HepG2 (cell line): ENCODE data around the gene NET1. TPM values are rescaled to one million over a fixed set of nuclear protein-coding genes. Genes with fewer than 3 reads are reported as not detected.
A peak's percentile ranks its signal among the peaks of the same experiment; 100 is the strongest.

Experiments used
- AHR ChIP-seq: IDR thresholded peaks from 2 replicates; pipeline ENCODE4 v1.6.1; 2018; ENCODE audit warnings: missing genetic modification reagents, missing compliant biosample characterization
- ARHGAP35 ChIP-seq: sonication (generic); formaldehyde crosslinking; IDR thresholded peaks from 2 replicates; pipeline ENCODE4 v1.9.0; 2022; ENCODE audit warnings: mild to moderate bottlenecking, inconsistent platforms, moderate library complexity, missing genetic modification reagents, borderline replicate concordance
- BORCS8-MEF2B ChIP-seq: sonication (generic); formaldehyde crosslinking; IDR thresholded peaks from 2 replicates; pipeline ENCODE4 v1.8.0; 2022; ENCODE audit warnings: mild to moderate bottlenecking, missing genetic modification reagents
- EEA1 ChIP-seq: sonication (generic); formaldehyde crosslinking; IDR thresholded peaks from 2 replicates; pipeline ENCODE4 v1.5.1; 2020; ENCODE audit warnings: mild to moderate bottlenecking, missing genetic modification reagents, borderline replicate concordance
- FOXM1 ChIP-seq: sonication (generic); formaldehyde crosslinking; IDR thresholded peaks from 2 replicates; pipeline ENCODE4 v1.5.0; 2020; ENCODE audit warnings: missing genetic modification reagents
- HOXA7 ChIP-seq: sonication (generic); formaldehyde crosslinking; IDR thresholded peaks from 2 replicates; pipeline ENCODE4 v1.8.1; 2022; ENCODE audit warnings: mild to moderate bottlenecking, missing genetic modification reagents, moderate library complexity
- IRF1 ChIP-seq: sonication (generic); formaldehyde crosslinking; IDR thresholded peaks from 2 replicates; pipeline ENCODE4 v1.4.0; 2020; ENCODE audit warnings: low read depth, mild to moderate bottlenecking, missing genetic modification reagents
- IRF2 ChIP-seq: IDR thresholded peaks from 2 replicates; pipeline ENCODE4 v1.6.1; 2018; ENCODE audit warnings: missing genetic modification reagents, missing compliant biosample characterization
- KAT2B ChIP-seq: fragments of 150-350 bp; IDR thresholded peaks from 2 replicates; pipeline ENCODE4 v1.6.1; 2014; ENCODE audit warnings: low read depth, low read length, borderline replicate concordance
- KAT8 ChIP-seq: IDR thresholded peaks from 2 replicates; pipeline ENCODE4 v1.6.1; 2016; ENCODE audit warnings: missing genetic modification reagents, missing compliant biosample characterization
- MED8 ChIP-seq: sonication (generic); formaldehyde crosslinking; IDR thresholded peaks from 2 replicates; pipeline ENCODE4 v1.8.1; 2023; ENCODE audit warnings: mild to moderate bottlenecking, missing genetic modification reagents; ENCODE audit not compliant: insufficient replicate concordance
- MTA1 ChIP-seq: sonication (generic); formaldehyde crosslinking; IDR thresholded peaks from 2 replicates; pipeline ENCODE4 v1.4.0; 2020; ENCODE audit warnings: missing genetic modification reagents, mild to moderate bottlenecking, borderline replicate concordance
- MTF2 ChIP-seq: sonication (generic); formaldehyde crosslinking; IDR thresholded peaks from 2 replicates; pipeline ENCODE4 v1.5.0; 2020; ENCODE audit warnings: missing genetic modification reagents, borderline replicate concordance
- NCOR1 ChIP-seq: fragments of 200-600 bp; sonication (generic); IDR thresholded peaks from 2 replicates; pipeline ENCODE4 v1.7.0; 2017; ENCODE audit warnings: antibody characterized with exemption, low read length, borderline replicate concordance
- NKX3-1 ChIP-seq: sonication (generic); formaldehyde crosslinking; IDR thresholded peaks from 2 replicates; pipeline ENCODE4 v1.5.0; 2020; ENCODE audit warnings: missing genetic modification reagents
- REXO4 ChIP-seq: sonication (generic); formaldehyde crosslinking; IDR thresholded peaks from 2 replicates; pipeline ENCODE4 v1.8.0; 2022; ENCODE audit warnings: missing genetic modification reagents, mild to moderate bottlenecking, borderline replicate concordance
- RFXAP ChIP-seq: sonication (generic); formaldehyde crosslinking; IDR thresholded peaks from 2 replicates; pipeline ENCODE4 v1.4.0; 2020; ENCODE audit warnings: missing genetic modification reagents, borderline replicate concordance
- SIX4 ChIP-seq: sonication (generic); formaldehyde crosslinking; IDR thresholded peaks from 2 replicates; pipeline ENCODE4 v1.4.0; 2020; ENCODE audit warnings: missing genetic modification reagents
- SP140L ChIP-seq: sonication (generic); formaldehyde crosslinking; IDR thresholded peaks from 2 replicates; pipeline ENCODE4 v1.4.0; 2020; ENCODE audit warnings: missing genetic modification reagents, borderline replicate concordance
- SP4 ChIP-seq: sonication (generic); formaldehyde crosslinking; IDR thresholded peaks from 2 replicates; pipeline ENCODE4 v1.8.1; 2023; ENCODE audit warnings: mild to moderate bottlenecking, missing genetic modification reagents
- TSC22D2 ChIP-seq: sonication (generic); formaldehyde crosslinking; IDR thresholded peaks from 2 replicates; pipeline ENCODE4 v1.5.1; 2020; ENCODE audit warnings: missing genetic modification reagents, mild to moderate bottlenecking, borderline replicate concordance
- YEATS4 ChIP-seq: sonication (generic); formaldehyde crosslinking; IDR thresholded peaks from 2 replicates; pipeline ENCODE4 v1.4.0; 2020; ENCODE audit warnings: missing genetic modification reagents, borderline replicate concordance
- ZC3H4 ChIP-seq: sonication (generic); formaldehyde crosslinking; IDR thresholded peaks from 2 replicates; pipeline ENCODE4 v1.4.0; 2020; ENCODE audit warnings: missing genetic modification reagents, borderline replicate concordance
- ZNF234 ChIP-seq: sonication (generic); formaldehyde crosslinking; conservative IDR thresholded peaks from 2 replicates; pipeline ENCODE4 v1.5.1; 2020; ENCODE audit warnings: mild to moderate bottlenecking, missing genetic modification reagents
- ZNF331 ChIP-seq: sonication (generic); formaldehyde crosslinking; IDR thresholded peaks from 2 replicates; pipeline ENCODE4 v1.4.0; 2020; ENCODE audit warnings: missing genetic modification reagents
- ZNF335 ChIP-seq: sonication (generic); formaldehyde crosslinking; IDR thresholded peaks from 2 replicates; pipeline ENCODE4 v1.4.0; 2020; ENCODE audit warnings: missing genetic modification reagents
- ZNF33B ChIP-seq: sonication (generic); formaldehyde crosslinking; IDR thresholded peaks from 2 replicates; pipeline ENCODE4 v1.5.1; 2020; ENCODE audit warnings: mild to moderate bottlenecking, missing genetic modification reagents
- ZNF431 ChIP-seq: sonication (generic); formaldehyde crosslinking; IDR thresholded peaks from 2 replicates; pipeline ENCODE4 v1.9.0; 2022; ENCODE audit warnings: missing genetic modification reagents, low read depth, mild to moderate bottlenecking, borderline replicate concordance
- ZNF543 ChIP-seq: sonication (generic); formaldehyde crosslinking; IDR thresholded peaks from 2 replicates; pipeline ENCODE4 v1.4.0; 2020; ENCODE audit warnings: mild to moderate bottlenecking, missing genetic modification reagents
- ZNF792 ChIP-seq: IDR thresholded peaks from 2 replicates; pipeline ENCODE4 v1.6.1; 2016
- ZNF839 ChIP-seq: sonication (generic); formaldehyde crosslinking; IDR thresholded peaks from 2 replicates; pipeline ENCODE4 v1.4.0; 2020; ENCODE audit warnings: missing genetic modification reagents, mild to moderate bottlenecking, borderline replicate concordance
- ZSCAN9 ChIP-seq: IDR thresholded peaks from 2 replicates; pipeline ENCODE4 v1.6.1; 2016; ENCODE audit warnings: borderline replicate concordance
- polyA plus RNA-seq, 8 experiments: library from polyadenylated mRNA; depleted of rRNA in 3 of 8; stranded (reverse) in 7 of 8; unstranded in 1 of 8; fragments of >200 nt; fragmentation: Illumina TruSeq in 4 of 8; extraction: Trizol in 4 of 8; gene quantifications; 2 replicates each; pipeline versions ENCODE4 v1.2.1 to v1.2.3, GENCODE V29; 2011 to 2016; ENCODE audit warnings: low read depth in 4 of 8, missing spikeins in 1 of 8, mixed read lengths in 1 of 8; ENCODE audit not compliant: insufficient read depth in 1 of 8
- total RNA-seq, 5 experiments: library from RNA; depleted of rRNA; stranded (reverse); fragments of >200 nt; fragmentation: Illumina TruSeq; extraction: Trizol; gene quantifications; 2 replicates each; pipeline ENCODE4 v1.2.3, GENCODE V29; 2016; ENCODE audit warnings: low read depth in 1 of 5
- TF ChIP-seq, protein P1 (sequence below): sonication (generic); formaldehyde crosslinking; IDR thresholded peaks from 2 replicates; pipeline ENCODE4 v1.8.1; 2022; ENCODE audit warnings: mild to moderate bottlenecking, missing genetic modification reagents
- TF ChIP-seq, protein P2 (sequence below): sonication (generic); formaldehyde crosslinking; IDR thresholded peaks from 2 replicates; pipeline ENCODE4 v1.4.0; 2020; ENCODE audit warnings: missing genetic modification reagents

The NET1 gene
- total and polyA plus RNA-seq, 2 of the 13 experiments (the other 11 are each of a cell fraction or from before 2014, with no cell fraction given): 48.1 to 65.8 TPM

- TF ChIP-seq, protein P1, sequence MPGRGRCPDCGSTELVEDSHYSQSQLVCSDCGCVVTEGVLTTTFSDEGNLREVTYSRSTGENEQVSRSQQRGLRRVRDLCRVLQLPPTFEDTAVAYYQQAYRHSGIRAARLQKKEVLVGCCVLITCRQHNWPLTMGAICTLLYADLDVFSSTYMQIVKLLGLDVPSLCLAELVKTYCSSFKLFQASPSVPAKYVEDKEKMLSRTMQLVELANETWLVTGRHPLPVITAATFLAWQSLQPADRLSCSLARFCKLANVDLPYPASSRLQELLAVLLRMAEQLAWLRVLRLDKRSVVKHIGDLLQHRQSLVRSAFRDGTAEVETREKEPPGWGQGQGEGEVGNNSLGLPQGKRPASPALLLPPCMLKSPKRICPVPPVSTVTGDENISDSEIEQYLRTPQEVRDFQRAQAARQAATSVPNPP (CRISPR knock-in tag): no peak
- TF ChIP-seq KAT8 (CRISPR knock-in tag): peak; percentile 34; the same call in 1 of the 2 replicates
- TF ChIP-seq HOXA7 (CRISPR knock-in tag): no peak
- no peak for TF ChIP-seq ZC3H4
- peak; percentile 67; the same call in 1 of the 2 replicates for TF ChIP-seq ZNF331 (CRISPR knock-in tag)
- TF ChIP-seq MTF2: no peak
- 0 out of 2 replicates have a peak, but pooled peaks have one; percentile 32 for TF ChIP-seq SIX4 (CRISPR knock-in tag)
- TF ChIP-seq TSC22D2 (CRISPR knock-in tag): no peak
- no peak for TF ChIP-seq ZNF234
- TF ChIP-seq SP4 (CRISPR knock-in tag): no peak
- no peak for TF ChIP-seq ZNF335 (CRISPR knock-in tag)
- no peak for TF ChIP-seq MTA1
- TF ChIP-seq ZNF33B (CRISPR knock-in tag): no peak
- TF ChIP-seq AHR (CRISPR knock-in tag): no peak
- no peak for TF ChIP-seq ZNF839 (CRISPR knock-in tag)
- TF ChIP-seq MED8 (CRISPR knock-in tag): no peak
- no peak for TF ChIP-seq RFXAP (CRISPR knock-in tag)
- no peak for TF ChIP-seq FOXM1
- TF ChIP-seq KAT2B: no peak
- no peak for TF ChIP-seq ZNF543 (CRISPR knock-in tag)
- no peak for TF ChIP-seq EEA1 (CRISPR knock-in tag)
- no peak for TF ChIP-seq BORCS8-MEF2B
- TF ChIP-seq ARHGAP35 (CRISPR knock-in tag): no peak
- TF ChIP-seq ZSCAN9 (CRISPR knock-in tag): no peak
- TF ChIP-seq NCOR1: no peak
- TF ChIP-seq ZNF792 (CRISPR knock-in tag): no peak
- no peak for TF ChIP-seq SP140L (CRISPR knock-in tag)
- TF ChIP-seq, protein P2, sequence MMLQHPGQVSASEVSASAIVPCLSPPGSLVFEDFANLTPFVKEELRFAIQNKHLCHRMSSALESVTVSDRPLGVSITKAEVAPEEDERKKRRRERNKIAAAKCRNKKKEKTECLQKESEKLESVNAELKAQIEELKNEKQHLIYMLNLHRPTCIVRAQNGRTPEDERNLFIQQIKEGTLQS: no peak
- no peak for TF ChIP-seq ZNF431 (CRISPR knock-in tag)
- no peak for TF ChIP-seq YEATS4
- no peak for TF ChIP-seq REXO4 (CRISPR knock-in tag)
- TF ChIP-seq NKX3-1: no peak
- no peak for TF ChIP-seq IRF1 (CRISPR knock-in tag)
- 0 out of 2 replicates have a peak, but pooled peaks have one; percentile 18 for TF ChIP-seq IRF2 (CRISPR knock-in tag)
Measured at GRCh38 chr10:5493691-5494090, 81.3 kb downstream of the NET1 start (continued).
